ENCODE results near the gene CABCOCO1. TPM values are rescaled to one million over a fixed set of nuclear protein-coding genes. Genes with fewer than 3 reads are reported as not detected.

Gene CABCOCO1
- total RNA-seq, 1 experiment from 2014 or later: not detected

- Histone ChIP-seq H3K4me1 (ENCODE audit: insufficient read depth, low read length, poor library complexity, severe bottlenecking) (peaks cover 53% of the 10 kb centered on the region), H3K27ac (ENCODE audit: low read depth, low read length, poor library complexity, severe bottlenecking) (no peak overlapping the region), H3K9me3 (ENCODE audit: low read depth, low read length, poor library complexity, severe bottlenecking) (no peaks in the 10 kb centered on the region), H3K36me3 (ENCODE audit: insufficient read depth, low read length, poor library complexity, severe bottlenecking) (no peaks in the 10 kb centered on the region), H3K4me3 (ENCODE audit: low read depth, low read length, poor library complexity, severe bottlenecking) (no peak overlapping the region), H3K27me3 (replicated peaks; ENCODE audit: insufficient read depth, low read depth, low read length, poor library complexity) (no peaks in the 10 kb centered on the region)
- no TSS peak for BruUV-seq (replicated peaks)
- no peak for TF ChIP-seq CTCF (conservative IDR thresholded peaks at IDR 0.05; ENCODE audit: low read depth, low read length)
- TF ChIP-seq EZH2 (IDR thresholded peaks at IDR 0.05; ENCODE audit: borderline replicate concordance, low read depth, low read length, poor library complexity, severe bottlenecking): no peak
- intact Hi-C loops (cut with micrococcal nuclease; ENCODE audit: unreplicated experiment): no loop called here
- POLR2A ChIA-PET (ENCODE audit: low non-redundant PET): no interaction called here
- DNase-seq (ENCODE audit: low spot score): no peak
- CTCF ChIA-PET: interaction anchor here (0.7 kb wide), 1 partner anchor 30 kb away, joined by 3 read pairs; no protein-coding TSS in a partner anchor
These were observed 86.6 kb downstream of the CABCOCO1 start for GRCh38 chr10:61749291-61749690.

DNA sequence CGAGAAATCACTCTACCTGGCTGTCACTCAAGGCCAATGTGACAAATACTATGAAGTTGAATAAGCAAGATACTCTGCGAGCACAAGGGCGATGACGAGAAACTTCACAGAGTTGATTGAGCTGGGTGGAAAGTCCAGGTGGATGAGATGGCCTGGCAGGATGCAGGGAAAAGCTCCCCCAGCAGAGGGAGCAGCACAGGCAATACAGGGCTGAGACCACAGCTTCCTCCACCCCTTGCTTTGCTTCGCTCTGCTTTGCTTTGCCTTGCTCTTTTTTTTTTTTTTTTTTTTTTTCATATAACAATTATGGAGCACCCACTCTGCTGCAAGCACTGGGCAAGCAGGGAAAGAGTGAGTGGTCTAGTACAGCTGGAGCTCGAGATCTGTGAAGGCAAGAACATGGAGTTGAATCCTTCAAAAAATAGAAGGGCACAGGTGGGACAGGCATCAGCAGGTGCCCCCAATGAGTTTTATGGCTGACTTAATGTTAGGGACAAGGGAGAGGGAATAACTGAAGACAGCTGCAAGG is 88.3 kb downstream of the CABCOCO1 start:
- Histone ChIP-seq H3K4me1 (ENCODE audit: insufficient read depth, low read length, poor library complexity, severe bottlenecking) (peaks cover 70% of the 10 kb centered on the region), H3K27ac (ENCODE audit: low read depth, low read length, poor library complexity, severe bottlenecking) (peak overlapping the region; percentile 78), H3K27me3 (replicated peaks; ENCODE audit: insufficient read depth, low read depth, low read length, poor library complexity) (no peaks in the 10 kb centered on the region), H3K36me3 (ENCODE audit: insufficient read depth, low read length, poor library complexity, severe bottlenecking) (no peaks in the 10 kb centered on the region), H3K4me3 (ENCODE audit: low read depth, low read length, poor library complexity, severe bottlenecking) (no peak overlapping the region), H3K9me3 (ENCODE audit: low read depth, low read length, poor library complexity, severe bottlenecking) (no peaks in the 10 kb centered on the region)
- no TSS peak for BruUV-seq (replicated peaks)
- ChIA-PET POLR2A (ENCODE audit: low non-redundant PET) (interaction anchor here (0.5 to 0.6 kb wide), 2 partner anchors 514 to 633 kb away, joined by 4 to 7 read pairs; no protein-coding TSS in a partner anchor), CTCF (interaction anchor here (0.6 to 2.0 kb wide), 11 partner anchors 16 to 1138 kb away, joined by 3 to 14 read pairs (median 6); no protein-coding TSS in a partner anchor)
- DNase-seq (ENCODE audit: low spot score): peak; percentile 83
- intact Hi-C loops (cut with micrococcal nuclease; ENCODE audit: unreplicated experiment): loop anchor here (2.0 to 10.0 kb wide), 4 partner anchors 150 to 496 kb away; partner anchors contain the start of gene ARID5B
- TF ChIP-seq EZH2 (IDR thresholded peaks at IDR 0.05; ENCODE audit: borderline replicate concordance, low read depth, low read length, poor library complexity, severe bottlenecking) (no peak), CTCF (conservative IDR thresholded peaks at IDR 0.05; ENCODE audit: low read depth, low read length) (peak; percentile 87)

DNA sequence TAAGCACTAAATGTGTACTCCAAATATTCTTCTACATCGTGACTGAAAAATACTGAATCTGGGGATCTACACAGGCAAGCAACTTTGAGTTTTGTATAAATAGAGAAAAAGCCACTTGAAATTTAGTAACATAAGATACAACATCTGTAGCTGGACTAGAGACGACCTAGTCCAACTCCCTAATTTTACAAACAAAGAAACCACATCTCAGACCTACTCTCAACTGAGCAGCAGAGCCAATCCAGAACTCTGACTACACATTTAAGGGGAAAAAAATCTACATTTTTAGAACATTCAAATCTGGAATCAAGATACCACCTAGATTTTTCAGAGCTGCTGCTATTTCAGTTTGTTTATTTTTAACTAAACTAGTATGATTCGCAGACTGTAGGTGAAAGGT is 88.9 kb downstream of the CABCOCO1 start:
- intact Hi-C loops (cut with micrococcal nuclease; ENCODE audit: unreplicated experiment): loop anchor here (2.0 to 10.0 kb wide), 4 partner anchors 149 to 496 kb away; partner anchors contain the start of gene ARID5B
- no TSS peak for BruUV-seq (replicated peaks)
- H3K9me3 ChIP-seq (ENCODE audit: low read depth, low read length, poor library complexity, severe bottlenecking): no peaks in the 10 kb centered on the region
- POLR2A ChIA-PET (ENCODE audit: low non-redundant PET): no interaction called here
- H3K36me3 ChIP-seq (ENCODE audit: insufficient read depth, low read length, poor library complexity, severe bottlenecking): no peaks in the 10 kb centered on the region
- H3K27ac ChIP-seq (ENCODE audit: low read depth, low read length, poor library complexity, severe bottlenecking): peak overlapping the region; percentile 78
- no peak for DNase-seq (ENCODE audit: low spot score)
- H3K4me3 ChIP-seq (ENCODE audit: low read depth, low read length, poor library complexity, severe bottlenecking): no peak overlapping the region
- peaks cover 76% of the 10 kb centered on the region for H3K4me1 ChIP-seq (ENCODE audit: insufficient read depth, low read length, poor library complexity, severe bottlenecking)
- no peaks in the 10 kb centered on the region for H3K27me3 ChIP-seq (replicated peaks; ENCODE audit: insufficient read depth, low read depth, low read length, poor library complexity)
- CTCF ChIA-PET: interaction anchor here (0.7 to 2.0 kb wide), 6 partner anchors 84 to 444 kb away, joined by 3 to 9 read pairs (median 6); no protein-coding TSS in a partner anchor
- TF ChIP-seq EZH2 (IDR thresholded peaks at IDR 0.05; ENCODE audit: borderline replicate concordance, low read depth, low read length, poor library complexity, severe bottlenecking): no peak
- TF ChIP-seq CTCF (conservative IDR thresholded peaks at IDR 0.05; ENCODE audit: low read depth, low read length): no peak

Data from A673 (cell line).